ENCODE results near the gene TMEM8B.

GRCh38 chr9:35789541-35789940, 39.5 kb upstream of the TMEM8B start:
- TF ChIP-seq CTCF (optimal IDR thresholded peaks at IDR 0.05 in 1 of 3, IDR thresholded peaks at IDR 0.05 in 1 of 3, conservative IDR thresholded peaks at IDR 0.05 in 1 of 3; ENCODE audit: extremely low read depth in 1 of 3, insufficient read depth in 2 of 3, low read length in 3 of 3) (no peak), EZH2 (IDR thresholded peaks at IDR 0.05; ENCODE audit: low read length) (no peak)
